ENCODE measurements around the gene PRSS36.

DNA sequence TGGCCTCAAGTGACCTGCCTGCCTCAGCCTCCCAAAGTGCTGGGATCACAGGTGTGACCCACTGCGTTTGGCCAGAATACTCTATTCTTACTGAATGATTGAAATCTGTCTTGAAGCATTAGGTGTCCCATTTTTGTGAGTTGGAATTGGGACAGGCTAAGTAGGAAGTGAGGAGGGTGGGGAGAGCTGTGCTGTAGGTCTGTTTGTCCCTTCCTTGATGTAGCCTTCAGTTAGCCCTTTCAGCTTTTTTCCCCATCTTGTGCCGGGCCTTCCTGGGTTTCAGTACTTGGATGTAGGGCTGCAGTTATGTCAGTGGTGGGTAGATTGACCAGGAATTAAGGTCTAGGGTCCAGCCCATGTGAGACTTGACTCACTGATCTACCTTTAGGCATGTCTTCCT is 44.0 kb upstream of the PRSS36 start:
- TF ChIP-seq, protein P1, sequence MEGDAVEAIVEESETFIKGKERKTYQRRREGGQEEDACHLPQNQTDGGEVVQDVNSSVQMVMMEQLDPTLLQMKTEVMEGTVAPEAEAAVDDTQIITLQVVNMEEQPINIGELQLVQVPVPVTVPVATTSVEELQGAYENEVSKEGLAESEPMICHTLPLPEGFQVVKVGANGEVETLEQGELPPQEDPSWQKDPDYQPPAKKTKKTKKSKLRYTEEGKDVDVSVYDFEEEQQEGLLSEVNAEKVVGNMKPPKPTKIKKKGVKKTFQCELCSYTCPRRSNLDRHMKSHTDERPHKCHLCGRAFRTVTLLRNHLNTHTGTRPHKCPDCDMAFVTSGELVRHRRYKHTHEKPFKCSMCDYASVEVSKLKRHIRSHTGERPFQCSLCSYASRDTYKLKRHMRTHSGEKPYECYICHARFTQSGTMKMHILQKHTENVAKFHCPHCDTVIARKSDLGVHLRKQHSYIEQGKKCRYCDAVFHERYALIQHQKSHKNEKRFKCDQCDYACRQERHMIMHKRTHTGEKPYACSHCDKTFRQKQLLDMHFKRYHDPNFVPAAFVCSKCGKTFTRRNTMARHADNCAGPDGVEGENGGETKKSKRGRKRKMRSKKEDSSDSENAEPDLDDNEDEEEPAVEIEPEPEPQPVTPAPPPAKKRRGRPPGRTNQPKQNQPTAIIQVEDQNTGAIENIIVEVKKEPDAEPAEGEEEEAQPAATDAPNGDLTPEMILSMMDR (conservative IDR thresholded peaks at IDR 0.05; ENCODE audit: low read depth, low read length), result no peak
- TF ChIP-seq POLR2A (IDR thresholded peaks at IDR 0.05; ENCODE audit: low read depth, low read length) (no peak), MAFK (IDR thresholded peaks at IDR 0.05; ENCODE audit: low read depth, low read length) (no peak), NFE2L2 (IDR thresholded peaks at IDR 0.05; ENCODE audit: low read depth, low read length) (no peak), MXI1 (IDR thresholded peaks at IDR 0.05; ENCODE audit: borderline replicate concordance, low read depth, low read length) (no peak), BHLHE40 (IDR thresholded peaks at IDR 0.05; ENCODE audit: low read depth, low read length) (no peak), SMC3 (IDR thresholded peaks at IDR 0.05; ENCODE audit: low read depth, low read length) (no peak)
- TF ChIP-seq, protein P2, sequence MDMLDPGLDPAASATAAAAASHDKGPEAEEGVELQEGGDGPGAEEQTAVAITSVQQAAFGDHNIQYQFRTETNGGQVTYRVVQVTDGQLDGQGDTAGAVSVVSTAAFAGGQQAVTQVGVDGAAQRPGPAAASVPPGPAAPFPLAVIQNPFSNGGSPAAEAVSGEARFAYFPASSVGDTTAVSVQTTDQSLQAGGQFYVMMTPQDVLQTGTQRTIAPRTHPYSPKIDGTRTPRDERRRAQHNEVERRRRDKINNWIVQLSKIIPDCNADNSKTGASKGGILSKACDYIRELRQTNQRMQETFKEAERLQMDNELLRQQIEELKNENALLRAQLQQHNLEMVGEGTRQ (IDR thresholded peaks at IDR 0.05; ENCODE audit: low read depth, low read length), result no peak
